Stimulated activated CD4-positive, alpha-beta T cell treated with anti-CD3 and anti-CD28 coated beads, Interleukin-2, amount 100 ng/mL, for 24 hours (primary cell): ENCODE data around the gene ANXA6.

Experiments used
- DNase-seq, 2 donors: peaks; one replicate each; pipeline ENCODE4 v3.0.0-alpha.2; 2020

ANXA6 gene

GRCh38 chr5:151126199-151126645 lies 31.4 kb downstream of the ANXA6 start:
- peak; percentile 69 to 73 for DNase-seq

- no peak for DNase-seq
These were observed 32.2 kb downstream of the ANXA6 start for GRCh38 chr5:151125421-151125820.

GRCh38 chr5:151123897-151124751 lies 33.5 kb downstream of the ANXA6 start:
- DNase-seq, result peak; percentile 45 to 52

GRCh38 chr5:151122828-151123227 lies 34.8 kb downstream of the ANXA6 start:
- no peak for DNase-seq

- DNase-seq, result no peak
These were observed 35.9 kb downstream of the ANXA6 start for GRCh38 chr5:151121665-151122064.

DNA sequence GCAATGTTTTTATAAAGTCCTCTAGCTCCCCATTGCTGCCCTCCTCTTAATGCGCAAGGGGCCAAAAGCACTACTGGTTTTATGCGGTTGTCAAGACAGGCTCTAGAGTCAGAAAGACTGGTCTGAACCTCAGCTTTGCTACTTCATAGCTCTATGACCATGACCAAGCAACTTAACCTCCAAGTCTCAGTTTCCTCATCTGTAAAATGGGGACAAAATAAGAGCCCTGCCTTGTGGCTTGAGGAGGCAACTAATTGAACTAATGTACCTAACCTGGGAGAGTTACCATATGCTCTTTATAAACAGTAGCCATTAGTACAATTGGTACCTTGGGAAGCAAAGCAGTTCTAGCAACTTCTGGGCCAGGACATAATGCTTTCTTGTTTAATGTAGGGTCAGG lies 36.5 kb downstream of the ANXA6 start:
- no peak for DNase-seq

GRCh38 chr5:151118913-151119575 lies 38.5 kb downstream of the ANXA6 start:
- DNase-seq, result no peak

DNA sequence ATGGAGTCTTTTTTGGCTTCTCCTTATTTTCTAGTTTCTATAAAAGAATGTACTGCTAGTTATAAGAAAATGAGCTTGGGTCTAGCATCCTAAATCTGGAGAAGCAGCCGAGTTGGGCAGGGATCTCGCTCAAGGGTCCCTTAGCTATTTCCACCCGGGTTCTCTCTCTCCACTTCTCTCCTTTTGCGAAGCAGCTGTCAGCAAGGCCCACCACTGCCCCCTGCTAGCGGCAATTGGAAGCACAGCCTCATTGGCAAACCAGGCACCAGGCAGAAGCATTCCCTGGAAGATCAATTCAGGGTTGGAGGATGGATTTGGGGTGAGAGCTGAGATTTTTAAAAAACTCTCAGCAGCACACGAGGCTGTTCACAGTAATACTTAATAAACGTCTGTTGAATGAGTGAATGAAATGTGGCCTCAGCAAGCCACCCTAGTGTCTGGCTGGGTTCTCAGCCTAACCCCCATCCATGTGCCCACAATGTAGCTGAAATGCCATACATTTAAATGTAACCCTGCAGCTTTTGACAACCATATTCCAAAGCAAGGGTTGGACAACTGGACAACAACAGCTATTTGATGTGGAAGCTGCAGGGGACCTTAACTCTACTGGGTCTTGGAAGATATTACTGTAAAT lies 42.2 kb downstream of the ANXA6 start:
- DNase-seq, result peak; percentile 82 to 83

DNA sequence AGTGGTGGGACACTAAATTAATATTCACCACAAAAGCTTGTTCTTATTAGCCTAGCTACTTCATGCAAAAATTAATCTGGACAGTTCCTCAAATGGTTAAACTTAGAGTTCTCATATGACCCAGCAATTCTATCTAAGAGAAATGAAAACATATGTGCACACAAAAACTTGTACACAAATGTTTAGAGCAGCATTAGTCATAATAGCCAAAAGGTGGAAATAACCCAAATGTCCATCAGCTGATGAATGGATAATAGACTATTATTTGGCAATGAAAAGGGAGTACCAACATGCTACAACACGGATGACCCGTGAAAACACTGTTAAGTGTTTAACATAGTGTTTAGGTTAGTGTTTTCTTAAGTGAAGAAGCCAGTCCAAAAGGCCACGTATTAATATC lies 43.9 kb downstream of the ANXA6 start:
- DNase-seq, result no peak

DNA sequence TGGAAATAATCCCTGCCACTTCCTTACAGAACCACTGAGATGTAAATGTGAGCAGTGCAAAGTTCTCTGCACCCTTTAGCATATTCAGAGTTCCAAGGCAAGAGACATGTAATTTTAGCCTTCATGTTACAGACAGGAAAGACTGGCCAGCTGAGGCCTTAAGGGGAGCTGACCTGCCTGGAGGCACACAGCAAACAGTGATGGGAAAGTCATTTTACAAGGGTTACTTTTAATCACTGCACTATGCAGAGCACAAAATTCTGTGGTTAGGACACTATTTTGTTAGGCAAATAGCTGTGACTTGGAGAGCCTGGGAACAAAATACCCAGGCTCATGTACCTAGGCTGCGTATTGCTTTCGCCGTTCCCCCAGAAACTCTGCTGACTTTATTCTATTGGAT lies 46.6 kb downstream of the ANXA6 start:
- no peak for DNase-seq

DNA sequence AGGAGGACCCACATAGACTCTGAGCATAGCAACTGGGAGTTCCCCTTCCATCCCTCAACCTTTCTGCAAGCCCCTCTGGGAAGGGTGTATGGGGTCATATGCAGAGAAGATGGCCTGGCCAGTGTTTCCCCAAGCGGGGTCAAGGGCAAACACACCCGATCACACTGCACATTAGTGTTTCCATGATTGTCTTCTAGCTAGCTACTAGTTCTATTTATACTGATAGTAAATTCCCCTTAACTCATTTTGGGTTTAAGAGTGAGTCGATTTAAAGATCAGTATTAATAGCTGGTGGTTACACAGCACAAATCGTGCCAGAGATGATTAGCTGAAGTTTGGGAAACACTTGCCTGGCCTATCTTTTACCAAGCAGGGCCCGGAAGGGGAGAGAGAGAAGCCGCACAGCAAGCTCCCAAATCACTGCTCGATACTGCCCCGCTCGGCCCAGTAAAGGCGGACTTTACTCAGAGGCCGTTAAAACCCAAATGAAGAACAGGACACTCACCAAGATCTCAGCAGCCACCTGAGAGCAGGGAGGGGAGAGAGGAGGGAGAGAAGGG lies 47.4 kb downstream of the ANXA6 start:
- no peak for DNase-seq

DNA sequence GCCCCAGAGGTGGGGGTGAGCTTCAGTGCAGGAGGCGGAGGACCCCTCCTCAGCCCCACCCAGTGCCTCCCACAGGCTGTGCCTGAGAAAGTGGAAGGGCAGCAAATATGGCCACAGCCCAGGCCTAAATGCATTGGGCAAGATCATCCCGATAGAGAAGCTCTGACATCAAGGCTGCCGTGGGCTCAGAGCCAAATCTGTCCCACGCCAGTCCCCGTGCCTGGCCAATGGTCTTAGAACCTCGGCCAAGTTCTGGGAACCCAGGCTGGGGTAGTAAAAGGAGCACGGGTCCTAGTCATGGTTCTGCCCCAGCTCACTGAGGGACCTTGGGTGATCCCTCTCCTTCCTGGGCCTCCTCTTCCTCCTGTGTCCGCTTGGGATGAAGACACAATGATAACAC lies 49.0 kb downstream of the ANXA6 start:
- DNase-seq, result no peak

DNA sequence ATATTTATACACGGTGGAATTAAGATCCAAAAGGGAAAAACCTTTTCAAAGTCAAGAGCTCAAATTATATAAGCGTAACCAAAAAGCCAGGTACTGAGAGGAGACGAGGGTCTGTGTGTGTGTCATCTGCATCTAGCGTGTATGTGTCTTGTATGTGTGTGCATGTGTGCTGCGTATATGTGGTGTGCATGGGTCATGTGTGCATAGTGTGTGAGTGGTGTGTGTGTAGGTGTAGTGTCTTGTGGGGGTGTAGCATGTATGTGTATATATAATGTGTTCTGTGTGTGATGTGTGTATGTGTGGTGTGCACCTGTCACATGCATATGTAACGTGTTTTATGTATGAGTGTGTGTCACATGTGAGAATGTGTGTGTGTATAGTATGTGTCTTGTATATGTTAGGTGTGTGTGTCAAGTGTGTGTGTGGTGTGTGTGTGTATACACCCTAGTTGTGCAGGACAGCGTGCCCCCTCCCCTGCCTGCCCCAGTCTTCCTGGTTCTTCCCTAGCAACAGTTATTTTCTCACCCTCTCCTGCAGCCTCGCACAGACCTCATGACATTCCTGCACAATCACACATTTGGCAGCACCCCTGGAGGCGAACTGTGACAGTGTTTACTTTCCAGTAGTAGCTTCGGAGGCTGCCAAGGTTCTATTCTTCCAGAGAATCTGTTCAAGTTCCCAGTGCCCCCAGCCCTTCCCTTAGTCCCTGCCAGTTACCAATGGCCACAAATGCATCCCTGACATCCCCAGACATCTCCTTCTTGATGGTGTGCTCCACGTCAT lies 49.6 kb downstream of the ANXA6 start:
- DNase-seq, result no peak

- DNase-seq, result no peak
These were observed 50.5 kb downstream of the ANXA6 start for GRCh38 chr5:151107084-151107483.

DNA sequence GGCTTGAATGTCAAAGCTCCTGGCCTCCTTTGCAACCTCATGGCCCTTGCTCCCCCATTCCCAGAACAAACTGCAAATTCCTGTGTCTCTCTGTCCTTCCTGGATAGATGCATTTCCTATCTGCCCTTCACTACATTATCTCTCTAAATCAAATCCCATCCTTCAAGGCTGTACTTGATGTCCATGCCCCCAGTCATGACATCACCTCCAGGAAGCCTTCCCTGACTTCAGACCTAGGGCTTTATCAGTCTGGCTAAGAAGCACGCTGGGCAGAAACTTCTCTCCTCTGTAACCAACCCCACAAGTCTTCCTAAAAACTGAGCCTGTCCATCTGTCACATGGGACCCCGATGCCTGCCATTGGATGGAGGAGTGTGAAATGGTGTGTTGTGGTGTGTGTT lies 51.1 kb downstream of the ANXA6 start:
- DNase-seq, result no peak

DNA sequence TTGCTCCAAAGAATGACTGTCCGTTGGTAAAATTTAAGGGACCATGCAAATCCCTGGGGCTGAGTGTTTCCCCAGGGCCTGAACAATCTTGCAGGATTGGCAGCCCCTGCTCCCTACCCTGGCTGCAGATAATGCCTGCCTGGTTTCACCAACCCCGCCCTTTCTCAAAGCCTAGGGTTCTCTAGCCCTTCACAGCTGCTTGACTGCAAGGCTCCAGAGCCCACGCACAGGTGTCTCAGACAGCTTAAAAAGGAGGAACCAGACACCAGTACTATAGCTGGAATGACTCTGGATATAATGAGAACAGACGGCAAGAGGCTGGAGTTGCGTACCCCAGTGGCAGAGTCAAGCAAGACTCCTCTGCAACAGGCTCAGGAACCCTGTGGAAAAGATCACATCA lies 51.5 kb downstream of the ANXA6 start:
- DNase-seq, result no peak

DNA sequence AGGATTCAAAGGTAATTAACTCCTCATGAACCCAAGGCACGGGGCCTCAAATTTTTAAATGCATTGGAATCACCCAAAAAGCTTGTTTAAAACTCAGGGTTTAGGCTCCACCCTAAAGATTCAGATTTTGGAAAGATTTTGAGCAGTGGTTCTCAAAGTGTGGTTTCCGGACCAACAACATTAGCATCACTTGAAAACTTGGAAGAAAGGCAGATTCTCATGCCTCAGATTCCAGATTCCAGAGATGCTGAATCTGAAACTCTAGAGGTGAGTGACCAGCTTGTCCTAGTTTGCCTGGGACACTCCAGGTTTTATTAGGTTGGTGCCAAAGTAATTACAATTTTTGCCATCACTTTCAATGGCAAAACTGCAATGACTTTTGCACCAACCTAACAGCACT lies 52.0 kb downstream of the ANXA6 start:
- no peak for DNase-seq

- no peak for DNase-seq
These were observed 52.8 kb downstream of the ANXA6 start for GRCh38 chr5:151104795-151105194.

DNA sequence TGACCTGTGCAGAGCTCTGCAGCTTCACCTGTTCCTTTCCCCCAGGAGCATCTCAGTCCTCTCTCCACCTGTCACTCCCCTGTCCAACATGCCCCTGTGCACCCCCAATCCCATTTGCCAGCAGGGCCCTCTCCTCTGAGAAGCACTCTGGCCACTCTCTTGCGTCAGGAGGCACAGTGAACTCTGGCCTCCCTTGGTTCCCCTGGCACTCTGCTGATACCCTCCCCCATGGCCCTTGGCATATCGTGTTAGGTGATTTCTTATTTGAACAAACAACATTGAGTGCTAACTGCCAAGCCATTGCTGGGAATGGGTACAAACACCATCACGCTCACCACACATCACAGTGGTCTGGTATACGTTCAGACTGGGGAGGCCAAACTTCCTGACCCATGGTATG lies 55.8 kb downstream of the ANXA6 start:
- DNase-seq, result no peak

DNA sequence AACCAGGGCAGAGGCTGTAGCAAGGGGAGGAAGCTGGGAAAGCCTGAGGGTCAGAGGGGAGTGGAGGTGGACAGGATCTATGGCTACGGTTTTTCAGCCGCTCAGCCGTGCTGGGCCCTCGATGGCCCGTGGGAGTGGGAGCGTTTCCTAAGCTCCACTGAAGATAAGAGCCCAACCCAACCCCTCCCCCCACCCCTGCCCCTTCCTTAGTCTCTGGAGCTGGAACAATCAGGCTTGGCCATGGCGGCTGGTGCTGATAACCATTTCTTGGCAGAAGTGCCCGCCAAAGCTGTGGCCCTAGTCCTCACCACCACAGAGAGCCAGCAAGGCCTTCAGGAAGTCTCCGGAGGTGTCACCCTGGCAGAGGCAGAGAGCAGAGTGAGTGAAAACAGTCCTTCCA lies 56.4 kb downstream of the ANXA6 start:
- DNase-seq, result no peak

GRCh38 chr5:151100681-151101080 lies 56.9 kb downstream of the ANXA6 start:
- no peak for DNase-seq

GRCh38 chr5:151098768-151099121 lies 58.8 kb downstream of the ANXA6 start:
- no peak for DNase-seq
